NB4 (cell line): ENCODE results near the gene P2RY14.

ENCODE experiments used
- DNase-seq: peaks from one replicate; pipeline ENCODE4 v3.0.0; 2010; ENCODE audit warnings: low read depth
- H3K4me3 ChIP-seq: one replicate; pipeline ENCODE4 v1.5.1; 2011; ENCODE audit warnings: mild to moderate bottlenecking, low read depth, low read length, moderate library complexity
- CTCF ChIP-seq: IDR thresholded peaks from one replicate; pipeline ENCODE4 v1.5.1; 2012; ENCODE audit warnings: low read depth, low read length
- MAX ChIP-seq: IDR thresholded peaks from 2 replicates; pipeline ENCODE4 v1.6.1; 2011; ENCODE audit warnings: low read depth, low read length
- MYC ChIP-seq: IDR thresholded peaks from 2 replicates; pipeline ENCODE4 v1.6.1; 2011; ENCODE audit warnings: low read depth, low read length
- POLR2A ChIP-seq: IDR thresholded peaks from 2 replicates; pipeline ENCODE4 v1.6.1; 2011; ENCODE audit warnings: mild to moderate bottlenecking; ENCODE audit not compliant: insufficient read length; ENCODE audit errors: extremely low read depth

Gene P2RY14

GRCh38 chr3:151276038-151276686, 2.2 kb downstream of the P2RY14 start:
- no peak for TF ChIP-seq POLR2A
- DNase-seq: no peak
- H3K4me3 ChIP-seq: no peak overlapping the region

- TF ChIP-seq MYC: no peak
- no peak for TF ChIP-seq CTCF
- no peak for TF ChIP-seq MAX
- no peak for TF ChIP-seq POLR2A
- DNase-seq: no peak
- H3K4me3 ChIP-seq: no peak overlapping the region
Measured at GRCh38 chr3:151275091-151275490, 3.3 kb downstream of the P2RY14 start.

- TF ChIP-seq POLR2A: no peak
- TF ChIP-seq CTCF: no peak
- TF ChIP-seq MAX: no peak
- TF ChIP-seq MYC: no peak
- DNase-seq: no peak
- no peak overlapping the region for H3K4me3 ChIP-seq
Measured at GRCh38 chr3:151269631-151270030, 8.7 kb downstream of the P2RY14 start.

- no peak overlapping the region for H3K4me3 ChIP-seq
- TF ChIP-seq MYC (no peak), MAX (no peak), CTCF (no peak), POLR2A (no peak)
- DNase-seq: no peak
Measured at GRCh38 chr3:151268267-151269235, 9.8 kb downstream of the P2RY14 start.

GRCh38 chr3:151267066-151267465, 11.3 kb downstream of the P2RY14 start:
- TF ChIP-seq MYC (no peak), MAX (no peak), CTCF (no peak), POLR2A (no peak)
- DNase-seq: no peak
- no peak overlapping the region for H3K4me3 ChIP-seq

- H3K4me3 ChIP-seq: no peak overlapping the region
- peak; percentile 56 for DNase-seq
- TF ChIP-seq MAX: no peak
- TF ChIP-seq CTCF: no peak
- no peak for TF ChIP-seq MYC
- no peak for TF ChIP-seq POLR2A
Measured at GRCh38 chr3:151265866-151266265, 12.5 kb downstream of the P2RY14 start.
